GM12801 (cell line): ENCODE results near the gene AQP11.

Experiments
- TF ChIP-seq, protein P1 (sequence below): IDR thresholded peaks from one replicate; pipeline ENCODE4 v1.5.1; 2011; ENCODE audit warnings: control low read depth; ENCODE audit not compliant: insufficient read length; ENCODE audit errors: extremely low read depth

The AQP11 gene

GRCh38 chr11:77656362-77656761, 66.6 kb downstream of the AQP11 start:
- TF ChIP-seq, protein P1, sequence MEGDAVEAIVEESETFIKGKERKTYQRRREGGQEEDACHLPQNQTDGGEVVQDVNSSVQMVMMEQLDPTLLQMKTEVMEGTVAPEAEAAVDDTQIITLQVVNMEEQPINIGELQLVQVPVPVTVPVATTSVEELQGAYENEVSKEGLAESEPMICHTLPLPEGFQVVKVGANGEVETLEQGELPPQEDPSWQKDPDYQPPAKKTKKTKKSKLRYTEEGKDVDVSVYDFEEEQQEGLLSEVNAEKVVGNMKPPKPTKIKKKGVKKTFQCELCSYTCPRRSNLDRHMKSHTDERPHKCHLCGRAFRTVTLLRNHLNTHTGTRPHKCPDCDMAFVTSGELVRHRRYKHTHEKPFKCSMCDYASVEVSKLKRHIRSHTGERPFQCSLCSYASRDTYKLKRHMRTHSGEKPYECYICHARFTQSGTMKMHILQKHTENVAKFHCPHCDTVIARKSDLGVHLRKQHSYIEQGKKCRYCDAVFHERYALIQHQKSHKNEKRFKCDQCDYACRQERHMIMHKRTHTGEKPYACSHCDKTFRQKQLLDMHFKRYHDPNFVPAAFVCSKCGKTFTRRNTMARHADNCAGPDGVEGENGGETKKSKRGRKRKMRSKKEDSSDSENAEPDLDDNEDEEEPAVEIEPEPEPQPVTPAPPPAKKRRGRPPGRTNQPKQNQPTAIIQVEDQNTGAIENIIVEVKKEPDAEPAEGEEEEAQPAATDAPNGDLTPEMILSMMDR = no peak

GRCh38 chr11:77658213-77659013, 68.7 kb downstream of the AQP11 start:
- TF ChIP-seq, protein P1 = no peak
